Endothelial cell of umbilical vein (primary cell): ENCODE data around the gene CDH23. TPM values are rescaled to one million over a fixed set of nuclear protein-coding genes. Genes with fewer than 3 reads are reported as not detected.

Experiments
- BruUV-seq: library from RNA; stranded (reverse); fragments of 400-500 nt; replicated peaks from 2 replicates; lab custom pipeline; 2021; lab: Mats Ljungman, UMichigan
- CTCF ChIA-PET: fragments of 300-600, 350-600 bp; sonication (Branson Sonifier 250); formaldehyde crosslinking; loops from one replicate; lab custom pipeline; 2021; ENCODE audit warnings: antibody characterized with exemption, inconsistent platforms; lab: Charles Lee
- POLR2A ChIA-PET: fragments of 300-600, 350-600 bp; sonication (Branson Sonifier 250); formaldehyde crosslinking; loops from one replicate; lab custom pipeline; 2021; ENCODE audit warnings: antibody characterized with exemption, inconsistent platforms; lab: Charles Lee
- DNase-seq: peaks from one replicate; pipeline ENCODE4 v3.0.0-alpha.2; 2011; ENCODE audit warnings: low read depth, low spot score
- FAIRE-seq: peaks from 2 replicates; lab custom pipeline; 2011; peaks lifted over from hg19 to GRCh38; lab: Jason Lieb, UNC
- H2AFZ ChIP-seq: 2 replicates; pipeline ENCODE4 v1.6.0; 2012; ENCODE audit warnings: low read depth, low read length, control low read depth, inconsistent platforms
- H3K27ac ChIP-seq: 2 replicates; pipeline ENCODE4 v1.5.1; 2011; ENCODE audit warnings: low read depth, mild to moderate bottlenecking, control low read depth, low read length, moderate library complexity; ENCODE audit not compliant: insufficient read depth
- H3K27me3 ChIP-seq, 2 experiments: 2 replicates each; pipeline versions ENCODE4 v1.6.0 to v1.6.1; 2011; ENCODE audit warnings: low read length in 2 of 2, mixed read lengths in 1 of 2; ENCODE audit not compliant: control insufficient read depth in 2 of 2, insufficient read depth in 2 of 2
- H3K36me3 ChIP-seq, 2 experiments: 2 replicates in 1 of 2; 3 replicates in 1 of 2; pipeline ENCODE4 v1.5.1; 2011; ENCODE audit warnings: low read length in 2 of 2, mild to moderate bottlenecking in 1 of 2, moderate library complexity in 1 of 2; ENCODE audit not compliant: control insufficient read depth in 2 of 2, insufficient read depth in 2 of 2; ENCODE audit errors: extremely low read depth in 1 of 2
- H3K4me1 ChIP-seq: 3 replicates; pipeline ENCODE4 v1.5.1; 2011; ENCODE audit warnings: mild to moderate bottlenecking, low read length; ENCODE audit not compliant: control insufficient read depth, insufficient read depth; ENCODE audit errors: extremely low read depth
- H3K4me2 ChIP-seq: 2 replicates; pipeline ENCODE4 v1.6.1; 2011; ENCODE audit warnings: low read length, control low read depth, mixed read lengths; ENCODE audit not compliant: insufficient read depth
- H3K4me3 ChIP-seq, 3 experiments: fragments of 200-600 bp in 1 of 3; sonication (generic), shearing (Covaris generic) in 1 of 3; replicated peaks in 1 of 3; 2 replicates each; pipeline ENCODE4 v1.5.1; 2011 to 2016; ENCODE audit warnings: control low read depth in 3 of 3, low read length in 3 of 3, mild to moderate bottlenecking in 2 of 3, inconsistent platforms in 1 of 3, low read depth in 1 of 3, moderate library complexity in 1 of 3; ENCODE audit not compliant: insufficient read depth in 1 of 3
- H3K79me2 ChIP-seq: 2 replicates; pipeline ENCODE4 v1.6.0; 2012; ENCODE audit warnings: low read length, inconsistent platforms; ENCODE audit not compliant: control insufficient read depth, insufficient read depth
- H3K9ac ChIP-seq: replicated peaks from 2 replicates; pipeline ENCODE3; 2011; ENCODE audit warnings: low read length, control low read depth; ENCODE audit not compliant: insufficient read depth; ENCODE audit errors: extremely low read depth
- H3K9me1 ChIP-seq: replicated peaks from 3 replicates; pipeline ENCODE4 v1.6.0; 2011; ENCODE audit warnings: mild to moderate bottlenecking, low read length; ENCODE audit not compliant: control insufficient read depth, insufficient read depth; ENCODE audit errors: extremely low read depth
- H3K9me3 ChIP-seq: replicated peaks from 2 replicates; pipeline ENCODE4 v1.5.1; 2012; ENCODE audit warnings: low read length, inconsistent platforms; ENCODE audit not compliant: control insufficient read depth, insufficient read depth
- H4K20me1 ChIP-seq: replicated peaks from 2 replicates; pipeline ENCODE3; 2011; ENCODE audit warnings: mild to moderate bottlenecking, low read length; ENCODE audit not compliant: control insufficient read depth, insufficient read depth; ENCODE audit errors: extremely low read depth
- EZH2 ChIP-seq: IDR thresholded peaks from 2 replicates; pipeline ENCODE4 v1.6.1; 2012; ENCODE audit warnings: borderline replicate concordance, low read depth, mild to moderate bottlenecking, moderate library complexity, low read length, inconsistent platforms; ENCODE audit not compliant: severe bottlenecking
- GATA2 ChIP-seq: IDR thresholded peaks from 2 replicates; pipeline ENCODE4 v1.7.0; 2011; ENCODE audit warnings: low read depth, mild to moderate bottlenecking, moderate library complexity, mixed read lengths, low read length; ENCODE audit not compliant: insufficient read length, insufficient read depth
- JUN ChIP-seq: IDR thresholded peaks from 2 replicates; pipeline ENCODE4 v1.6.1; 2011; ENCODE audit warnings: borderline replicate concordance, low read depth; ENCODE audit not compliant: insufficient read length, insufficient read depth
- dilution Hi-C: fragments of 300-500 bp; cut with MboI; formaldehyde crosslinking; loops from one replicate; pipeline ENCODE4 v1.15.0; 2019; ENCODE audit warnings: low sequenced_read_pairs; ENCODE audit not compliant: extremely low pct_ligation_motif_present
- intact Hi-C: fragments of 100-400 bp; cut with micrococcal nuclease; formaldehyde crosslinking; loops from one replicate; pipeline ENCODE4 v1.10.0; 2022
- polyA plus RNA-seq, 4 experiments: library from polyadenylated mRNA; depleted of rRNA in 3 of 4; stranded (reverse) in 3 of 4; unstranded in 1 of 4; fragments of >200 nt; gene quantifications; 2 replicates each; pipeline versions ENCODE4 v1.2.1 to v1.2.3, GENCODE V29; 2011 to 2012; ENCODE audit warnings: missing spikeins in 1 of 4
- total RNA-seq: library from RNA; stranded (reverse); gene quantifications from 2 replicates; pipeline ENCODE4 v1.2.3, GENCODE V29; 2021
- TF ChIP-seq, protein P1 (sequence below), 2 donors: IDR thresholded peaks; 1 replicate in 1 of 2; 2 replicates in 1 of 2; pipeline ENCODE4 v1.5.1; 2011; ENCODE audit warnings: low read length in 2 of 2, mild to moderate bottlenecking in 2 of 2, moderate library complexity in 2 of 2, control low read depth in 1 of 2, inconsistent platforms in 1 of 2, low read depth in 1 of 2; ENCODE audit not compliant: insufficient read depth in 1 of 2; ENCODE audit errors: extremely low read depth in 1 of 2

CDH23 gene
- total and polyA plus RNA-seq, 2 donors (not counting 3 experiments of a cell fraction or from before 2014, with no cell fraction given) = not detected

DNA sequence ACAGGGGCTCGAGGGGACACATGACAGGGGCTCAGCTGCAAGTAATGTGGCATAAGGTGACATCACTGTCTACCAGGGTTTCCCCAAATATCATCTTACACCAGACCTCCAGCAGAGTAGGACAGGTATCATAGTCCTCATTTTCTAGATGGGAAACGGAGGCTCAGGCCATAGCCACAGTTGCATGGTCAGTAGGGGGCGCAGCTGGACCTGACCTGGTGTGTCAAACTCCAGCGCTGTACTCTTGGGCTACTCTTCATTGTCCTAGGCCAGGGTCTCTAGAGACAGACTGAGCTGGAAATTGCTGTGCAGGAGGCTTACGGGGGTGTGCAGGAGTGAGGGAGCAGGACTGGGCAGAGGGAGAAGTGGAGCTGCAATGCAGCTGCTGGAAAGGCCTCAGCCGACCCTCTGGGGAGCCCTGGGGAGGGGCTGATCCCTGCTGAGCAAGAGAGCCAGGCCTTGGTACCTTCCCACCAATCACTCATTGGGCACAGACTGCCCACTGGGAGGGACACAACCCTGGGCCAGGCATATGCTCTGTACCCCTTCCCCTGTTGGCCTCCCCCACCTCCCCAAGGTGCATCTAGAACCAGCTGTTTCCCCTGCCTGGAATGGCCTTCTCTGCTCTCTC is 89.9 kb downstream of the CDH23 start:
- H3K27ac ChIP-seq = no peak overlapping the region
- TF ChIP-seq, protein P1, sequence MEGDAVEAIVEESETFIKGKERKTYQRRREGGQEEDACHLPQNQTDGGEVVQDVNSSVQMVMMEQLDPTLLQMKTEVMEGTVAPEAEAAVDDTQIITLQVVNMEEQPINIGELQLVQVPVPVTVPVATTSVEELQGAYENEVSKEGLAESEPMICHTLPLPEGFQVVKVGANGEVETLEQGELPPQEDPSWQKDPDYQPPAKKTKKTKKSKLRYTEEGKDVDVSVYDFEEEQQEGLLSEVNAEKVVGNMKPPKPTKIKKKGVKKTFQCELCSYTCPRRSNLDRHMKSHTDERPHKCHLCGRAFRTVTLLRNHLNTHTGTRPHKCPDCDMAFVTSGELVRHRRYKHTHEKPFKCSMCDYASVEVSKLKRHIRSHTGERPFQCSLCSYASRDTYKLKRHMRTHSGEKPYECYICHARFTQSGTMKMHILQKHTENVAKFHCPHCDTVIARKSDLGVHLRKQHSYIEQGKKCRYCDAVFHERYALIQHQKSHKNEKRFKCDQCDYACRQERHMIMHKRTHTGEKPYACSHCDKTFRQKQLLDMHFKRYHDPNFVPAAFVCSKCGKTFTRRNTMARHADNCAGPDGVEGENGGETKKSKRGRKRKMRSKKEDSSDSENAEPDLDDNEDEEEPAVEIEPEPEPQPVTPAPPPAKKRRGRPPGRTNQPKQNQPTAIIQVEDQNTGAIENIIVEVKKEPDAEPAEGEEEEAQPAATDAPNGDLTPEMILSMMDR (IDR thresholded peaks at IDR 0.05; ENCODE audit: extremely low read depth in 1 of 2, insufficient read depth in 1 of 2, low read depth in 1 of 2, low read length in 2 of 2) = peak; percentile 66 to 80
- TF ChIP-seq EZH2 (no peak), GATA2 (no peak), JUN (no peak)
- H3K4me3 ChIP-seq = no peak overlapping the region
- dilution Hi-C loops (no loop called here), intact Hi-C loops (loop anchor here (1.0 to 5.0 kb wide), 4 partner anchors 84 to 326 kb away; no protein-coding TSS in a partner anchor)
- H3K9ac ChIP-seq = no peak overlapping the region
- BruUV-seq = no TSS peak
- no peaks in the 10 kb centered on the region for H3K4me1 ChIP-seq
- no peaks in the 10 kb centered on the region for H4K20me1 ChIP-seq
- peak; percentile 15 for DNase-seq
- H3K36me3 ChIP-seq = no peaks in the 10 kb centered on the region
- H3K9me1 ChIP-seq = no peaks in the 10 kb centered on the region
- POLR2A ChIA-PET = no interaction called here
- H3K4me2 ChIP-seq = no peak overlapping the region
- CTCF ChIA-PET = interaction anchor here (0.6 to 2.9 kb wide), 16 partner anchors 9 to 325 kb away, joined by 3 to 25 read pairs (median 3); no protein-coding TSS in a partner anchor
- H3K9me3 ChIP-seq = no peaks in the 10 kb centered on the region
- peak; percentile 31 for FAIRE-seq
- H3K79me2 ChIP-seq = no peaks in the 10 kb centered on the region
- H2AFZ ChIP-seq = no peak overlapping the region
- no peaks in the 10 kb centered on the region for H3K27me3 ChIP-seq
